Measurements from ENCODE around the gene EMC9. TPM values are rescaled to one million over a fixed set of nuclear protein-coding genes. Genes with fewer than 3 reads are reported as not detected.
A peak's percentile ranks its signal among the peaks of the same experiment; 100 is the strongest.

The EMC9 gene
- total and polyA plus RNA-seq, 10 of the 15 experiments (the other 5 are each of a cell fraction or from before 2014, with no cell fraction given): 15.3 to 60.5 (median 30.3) TPM

DNA sequence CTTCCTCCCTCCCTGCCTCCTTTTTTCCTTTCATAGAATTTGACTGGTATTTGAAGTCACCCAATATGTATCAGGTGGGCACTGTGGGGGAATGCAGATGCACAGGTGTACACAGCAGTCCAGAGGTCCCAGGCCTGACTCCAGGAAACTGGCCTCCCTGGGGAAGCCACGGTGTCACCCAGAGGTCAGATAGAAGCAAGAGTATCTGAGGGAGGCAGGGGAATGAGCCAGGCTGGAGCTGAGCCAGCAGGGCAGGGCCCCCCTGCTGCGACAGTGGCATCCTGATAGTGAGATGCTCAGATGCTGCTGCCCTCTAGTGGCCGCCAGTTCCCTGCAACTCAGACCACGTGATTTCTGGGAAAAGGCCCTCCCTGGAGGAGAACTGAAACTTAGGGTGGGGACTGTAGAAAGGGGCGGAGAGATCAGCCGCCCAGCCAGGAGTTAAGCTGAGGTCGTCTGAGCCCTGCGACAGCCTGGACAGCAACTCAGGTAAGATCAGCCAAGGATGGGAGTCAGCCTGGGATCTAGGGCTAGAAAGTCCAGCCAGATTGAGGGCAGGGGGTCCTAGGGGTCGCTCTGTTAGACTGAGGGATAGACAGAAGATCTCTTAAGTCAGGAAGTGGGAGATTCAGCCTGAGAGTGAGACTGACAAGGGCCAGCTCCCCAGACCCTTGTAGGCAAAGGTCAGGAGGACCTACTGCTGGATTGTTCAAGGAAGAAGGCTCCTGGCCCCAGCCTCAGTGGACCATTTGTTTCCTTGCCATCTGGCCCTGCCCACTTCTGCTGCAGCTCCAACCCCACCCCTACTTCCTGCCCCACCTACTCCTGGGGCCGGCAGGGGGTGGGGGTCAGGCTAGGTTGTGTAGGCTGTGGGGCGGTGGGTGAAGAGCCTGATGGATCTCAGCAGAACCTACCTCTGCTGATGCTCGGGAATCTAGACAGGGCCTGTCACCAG lies 19.7 kb upstream of the EMC9 start, which contains the start of gene IRF9:
TSS of gene IRF9 (plus strand) at position 416 of the 955 bp plus-strand sequence. CDS start 880 bp downstream, outside the sequence.
- POLR2A ChIA-PET: interaction anchor here (0.8 to 4.8 kb wide), 27 partner anchors 9 to 138 kb away, joined by 3 to 99 read pairs (median 8); partner anchors contain the start of genes CHMP4A, DCAF11, DHRS1 and EMC9
- in situ Hi-C loops (cut with MboI): no loop called here
- Histone ChIP-seq H3K4me2 (ENCODE audit: control insufficient read depth, insufficient read depth) (peak within 1 kb of the TSS; percentile 90), H3K27me3 (replicated peaks in 1 of 2; ENCODE audit: control insufficient read depth in 2 of 2, insufficient read depth in 2 of 2, low read length in 1 of 2) (no peaks in the 10 kb centered on the region), H3K4me1 (ENCODE audit: control insufficient read depth, insufficient read depth, low read length) (peaks cover 38% of the 10 kb centered on the region), H2AFZ (ENCODE audit: control insufficient read depth, low read depth, low read length) (peak within 1 kb of the TSS; percentile 14), H3K36me3 (ENCODE audit: control insufficient read depth in 2 of 2, insufficient read depth in 2 of 2, low read length in 1 of 2) (peaks cover 42 to 50% of the 10 kb centered on the region in 2 experiments), H3K9me3 (replicated peaks; ENCODE audit: control insufficient read depth, insufficient read depth, low read length) (no peaks in the 10 kb centered on the region), H3K9ac (ENCODE audit: control insufficient read depth, insufficient read depth, low read length) (peak within 1 kb of the TSS; percentile 83), H3K79me2 (ENCODE audit: control insufficient read depth, insufficient read depth, low read length) (peaks cover 43% of the 10 kb centered on the region), H3K4me3 (peak within 1 kb of the TSS; percentile 99), H3K27ac (ENCODE audit: control insufficient read depth, insufficient read depth) (peak within 1 kb of the TSS; percentile 96), H4K20me1 (ENCODE audit: control insufficient read depth, insufficient read depth) (no peaks in the 10 kb centered on the region)
- CTCF ChIA-PET: interaction anchor here (0.8 to 4.2 kb wide), 39 partner anchors 9 to 529 kb away, joined by 3 to 63 read pairs (median 5); partner anchors contain the start of genes CARMIL3, CHMP4A, CIDEB and DCAF11
- RAD21 ChIA-PET (ENCODE audit: unreplicated experiment): interaction anchor here (0.6 to 4.5 kb wide), 30 partner anchors 10 to 270 kb away, joined by 3 to 60 read pairs (median 8); partner anchors contain the start of genes CHMP4A, CIDEB, DCAF11 and EMC9
- no TSS peak for BruUV-seq (replicated peaks)
- FAIRE-seq: peak; percentile 97
- peak; percentile 91 for ATAC-seq
- WGBS (ENCODE audit: insufficient coverage, insufficient replicate concordance, low lambda C conversion rate, missing lambda C conversion rate): 0% methylated on average over 12 of the region's 12 CpGs
- intact Hi-C loops (cut with micrococcal nuclease; ENCODE audit: unreplicated experiment): loop anchor here (1.0 kb wide), 6 partner anchors 14 to 147 kb away; partner anchors contain the start of genes CHMP4A, DCAF11, NRL and RNF31
- peak; percentile 98 for DNase-seq (ENCODE audit: low read depth, low spot score)
- SMC1A ChIA-PET (ENCODE audit: uncharacterized antibody, unreplicated experiment): interaction anchor here (0.7 to 4.9 kb wide), 32 partner anchors 10 to 146 kb away, joined by 3 to 54 read pairs (median 5); partner anchors contain the start of genes CHMP4A, CIDEB, DCAF11 and DHRS1
- TF ChIP-seq NRF1 (conservative IDR thresholded peaks at IDR 0.05; ENCODE audit: low read depth, low read length): no peak
- TF ChIP-seq ZNF24 (IDR thresholded peaks at IDR 0.05): no peak
- TF ChIP-seq MEF2A (IDR thresholded peaks at IDR 0.05; ENCODE audit: insufficient read depth, low read depth, low read length): 0 out of 2 replicates have a peak, but pooled peaks have one; percentile 30
- TF ChIP-seq CHD2 (IDR thresholded peaks at IDR 0.05; ENCODE audit: borderline replicate concordance, low read depth, low read length): peak; percentile 66; the same call in 1 of the 2 replicates
- TF ChIP-seq NFXL1 (IDR thresholded peaks at IDR 0.05; ENCODE audit: borderline replicate concordance): no peak
- TF ChIP-seq MEF2B (IDR thresholded peaks at IDR 0.05; ENCODE audit: partially characterized antibody, poor library complexity, severe bottlenecking): peak; percentile 84
- TF ChIP-seq, protein P1, sequence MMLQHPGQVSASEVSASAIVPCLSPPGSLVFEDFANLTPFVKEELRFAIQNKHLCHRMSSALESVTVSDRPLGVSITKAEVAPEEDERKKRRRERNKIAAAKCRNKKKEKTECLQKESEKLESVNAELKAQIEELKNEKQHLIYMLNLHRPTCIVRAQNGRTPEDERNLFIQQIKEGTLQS (IDR thresholded peaks at IDR 0.05; ENCODE audit: borderline replicate concordance, extremely low read depth, low read depth, low read length): peak; percentile 92
- TF ChIP-seq CBFB (IDR thresholded peaks at IDR 0.05; ENCODE audit: low read depth): peak; percentile 76; the same call in 1 of the 2 replicates
- TF ChIP-seq, protein P2, sequence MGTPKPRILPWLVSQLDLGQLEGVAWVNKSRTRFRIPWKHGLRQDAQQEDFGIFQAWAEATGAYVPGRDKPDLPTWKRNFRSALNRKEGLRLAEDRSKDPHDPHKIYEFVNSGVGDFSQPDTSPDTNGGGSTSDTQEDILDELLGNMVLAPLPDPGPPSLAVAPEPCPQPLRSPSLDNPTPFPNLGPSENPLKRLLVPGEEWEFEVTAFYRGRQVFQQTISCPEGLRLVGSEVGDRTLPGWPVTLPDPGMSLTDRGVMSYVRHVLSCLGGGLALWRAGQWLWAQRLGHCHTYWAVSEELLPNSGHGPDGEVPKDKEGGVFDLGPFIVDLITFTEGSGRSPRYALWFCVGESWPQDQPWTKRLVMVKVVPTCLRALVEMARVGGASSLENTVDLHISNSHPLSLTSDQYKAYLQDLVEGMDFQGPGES (IDR thresholded peaks at IDR 0.05): peak; percentile 16; the same call in 1 of the 2 replicates
- peak; percentile 92 for TF ChIP-seq RELA (IDR thresholded peaks at IDR 0.05; ENCODE audit: borderline replicate concordance, partially characterized antibody)
- TF ChIP-seq YY1 (IDR thresholded peaks at IDR 0.05; ENCODE audit: low read depth, low read length): peak; percentile 38
- TF ChIP-seq CREB1 (IDR thresholded peaks at IDR 0.05; ENCODE audit: low read depth): peak; percentile 74
- TF ChIP-seq USF1 (IDR thresholded peaks at IDR 0.05; ENCODE audit: borderline replicate concordance, extremely low read length, insufficient read depth, low read depth, low read length): peak; percentile 95
- TF ChIP-seq RB1 (IDR thresholded peaks at IDR 0.05; ENCODE audit: borderline replicate concordance): peak; percentile 74
- TF ChIP-seq SMAD5 (IDR thresholded peaks at IDR 0.05; ENCODE audit: low read depth): peak; percentile 94; the same call in 1 of the 2 replicates
- peak; percentile 88; the same call in 1 of the 2 replicates for TF ChIP-seq MTA3 (IDR thresholded peaks at IDR 0.05; ENCODE audit: borderline replicate concordance, low read length)
- TF ChIP-seq EED (IDR thresholded peaks at IDR 0.05; ENCODE audit: low read depth): peak; percentile 43; the same call in 1 of the 2 replicates
- peak; percentile 40 for TF ChIP-seq RUNX3 (IDR thresholded peaks at IDR 0.05; ENCODE audit: low read length)
- TF ChIP-seq TCF12 (IDR thresholded peaks at IDR 0.05; ENCODE audit: low read depth, low read length): peak; percentile 63; the same call in 1 of the 2 replicates
- TF ChIP-seq ETV6 (conservative IDR thresholded peaks at IDR 0.05 in 1 of 2, IDR thresholded peaks at IDR 0.05 in 1 of 2; ENCODE audit: borderline replicate concordance in 1 of 2, low read depth in 1 of 2): peak in 1 of 2 experiments; percentile 34; a peak in 1 of 4 replicates
